Kidney glomerular epithelial cell (primary cell): ENCODE data around the gene SELENOO.
A peak's percentile ranks its signal among the peaks of the same experiment; 100 is the strongest.
"Not testable (repeated sequence)": the region's sequence is repeated elsewhere in the genome, so short reads cannot be mapped to it uniquely, and the experiment has no call there.

Source experiments
- DNase-seq: peaks from one replicate; lab custom pipeline; 2025; lab: John Stamatoyannopoulos, UW

The SELENOO gene, protein sequence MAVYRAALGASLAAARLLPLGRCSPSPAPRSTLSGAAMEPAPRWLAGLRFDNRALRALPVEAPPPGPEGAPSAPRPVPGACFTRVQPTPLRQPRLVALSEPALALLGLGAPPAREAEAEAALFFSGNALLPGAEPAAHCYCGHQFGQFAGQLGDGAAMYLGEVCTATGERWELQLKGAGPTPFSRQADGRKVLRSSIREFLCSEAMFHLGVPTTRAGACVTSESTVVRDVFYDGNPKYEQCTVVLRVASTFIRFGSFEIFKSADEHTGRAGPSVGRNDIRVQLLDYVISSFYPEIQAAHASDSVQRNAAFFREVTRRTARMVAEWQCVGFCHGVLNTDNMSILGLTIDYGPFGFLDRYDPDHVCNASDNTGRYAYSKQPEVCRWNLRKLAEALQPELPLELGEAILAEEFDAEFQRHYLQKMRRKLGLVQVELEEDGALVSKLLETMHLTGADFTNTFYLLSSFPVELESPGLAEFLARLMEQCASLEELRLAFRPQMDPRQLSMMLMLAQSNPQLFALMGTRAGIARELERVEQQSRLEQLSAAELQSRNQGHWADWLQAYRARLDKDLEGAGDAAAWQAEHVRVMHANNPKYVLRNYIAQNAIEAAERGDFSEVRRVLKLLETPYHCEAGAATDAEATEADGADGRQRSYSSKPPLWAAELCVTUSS

DNA sequence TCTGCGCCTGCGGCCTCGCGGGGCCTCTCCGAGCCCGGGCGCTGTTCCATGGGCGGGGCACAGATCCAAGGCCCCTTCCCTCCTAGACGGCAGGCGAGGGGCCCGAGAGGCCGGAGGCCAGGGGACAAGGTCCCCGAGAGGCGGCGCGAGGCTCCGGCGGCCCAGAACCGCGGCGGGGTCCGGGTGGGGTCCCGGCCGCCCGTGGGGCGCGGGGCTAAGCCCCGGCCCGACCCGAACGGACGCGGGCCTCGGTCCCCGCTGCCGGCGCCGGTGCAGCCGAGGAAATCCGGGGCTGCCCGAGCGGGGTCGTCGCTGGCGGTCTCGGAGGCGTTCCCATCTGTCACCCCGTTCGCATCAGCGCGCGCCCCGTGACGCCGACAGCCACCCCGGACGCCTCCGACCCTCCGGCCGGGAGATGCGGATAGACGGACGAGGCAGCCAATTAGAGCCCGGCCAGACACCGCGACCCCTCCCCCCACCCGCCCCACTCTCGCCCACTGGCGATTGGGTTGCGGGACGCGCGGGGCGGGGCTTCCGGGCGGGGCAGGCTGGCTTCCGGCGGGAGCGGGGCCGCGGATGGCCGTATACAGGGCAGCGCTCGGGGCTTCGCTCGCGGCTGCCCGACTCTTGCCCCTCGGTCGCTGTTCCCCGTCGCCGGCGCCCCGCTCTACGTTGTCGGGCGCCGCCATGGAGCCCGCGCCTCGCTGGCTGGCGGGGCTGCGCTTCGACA, at the start of gene SELENOO:
SELENOO (plus strand) TSS at position 551 of the 730 bp plus-strand sequence; CDS start at position 577, 26 bp downstream.
- peak; percentile 54 for DNase-seq

DNA sequence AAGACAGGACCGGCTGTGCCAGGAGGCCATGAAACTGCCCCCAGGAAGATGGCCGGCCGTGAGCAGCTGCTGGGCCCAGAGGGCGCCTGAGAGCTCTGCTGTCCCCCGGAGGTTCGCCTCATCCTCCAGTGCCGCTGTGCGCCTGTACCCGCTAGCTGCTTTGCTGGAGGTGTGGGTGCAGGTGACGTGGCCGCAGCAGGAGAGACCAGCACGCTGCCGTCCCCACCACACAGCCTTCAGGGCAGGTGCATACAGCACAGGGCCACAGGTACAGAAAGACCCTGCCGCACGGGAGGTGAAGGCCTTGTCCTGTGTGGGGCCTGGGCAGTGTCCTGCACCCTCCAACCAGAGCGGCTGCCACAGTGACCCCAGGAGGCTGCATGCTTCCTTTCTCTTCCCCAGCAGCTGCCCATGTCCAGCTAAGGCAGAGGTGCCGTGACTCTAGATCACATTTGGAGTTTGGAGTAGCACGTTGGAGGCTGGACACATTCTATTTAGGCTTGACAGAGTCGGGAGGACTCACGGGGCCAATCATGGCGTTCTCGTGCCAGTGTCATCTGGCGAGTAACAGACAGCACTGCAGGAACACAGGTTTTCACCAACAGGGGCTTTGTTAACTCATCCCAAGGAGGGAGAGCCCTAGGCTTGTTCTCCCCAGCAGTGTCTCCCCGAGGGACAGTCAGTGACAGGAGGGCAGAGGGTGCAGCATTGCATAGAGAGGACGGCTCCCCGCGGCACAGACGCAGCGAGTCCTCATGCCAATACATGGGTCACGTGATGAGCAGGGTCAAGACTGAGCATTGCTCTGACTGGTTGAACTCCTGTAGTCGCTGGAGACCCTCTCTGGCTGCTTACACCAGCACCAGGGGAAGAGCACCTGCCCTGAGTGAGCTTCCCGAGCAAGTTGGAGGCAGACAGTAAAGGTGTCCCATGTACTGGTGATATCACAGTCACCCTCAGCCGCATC, 49.0 kb upstream of the SELENOO start:
- no peak for DNase-seq

DNA sequence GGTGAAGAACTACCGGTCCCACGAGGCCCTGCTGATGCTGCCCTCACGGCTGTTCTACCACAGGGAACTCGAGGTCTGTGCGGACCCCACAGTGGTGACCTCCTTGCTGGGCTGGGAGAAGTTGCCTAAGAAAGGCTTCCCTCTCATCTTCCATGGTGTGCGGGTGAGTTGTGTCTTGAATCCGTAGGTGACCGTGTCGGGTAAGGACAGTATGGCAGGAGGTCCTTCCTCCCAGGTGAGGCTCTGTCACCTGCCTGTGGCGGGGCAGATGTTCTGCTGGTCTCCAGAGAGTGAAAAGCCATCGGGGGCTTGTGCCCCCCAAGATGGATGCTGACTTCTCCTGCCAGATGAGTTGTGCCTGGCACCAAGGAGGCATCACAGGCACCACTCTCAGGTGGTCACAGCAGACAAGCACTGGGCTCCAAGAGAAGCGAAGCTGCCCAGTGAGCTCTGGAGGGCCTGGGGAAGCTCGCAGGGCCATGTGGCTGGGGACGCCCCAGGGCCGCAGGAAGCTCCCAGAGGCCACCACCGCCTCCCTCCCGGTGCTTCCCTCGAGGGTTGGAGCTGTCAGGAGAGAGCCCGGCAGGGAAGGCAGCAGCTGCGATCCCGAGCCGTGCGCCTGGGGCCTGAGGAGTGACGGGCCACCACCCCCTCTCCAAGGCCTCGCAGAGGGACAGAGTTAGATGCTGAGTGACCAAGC, 47.6 kb upstream of the SELENOO start:
- DNase-seq = no peak

DNA sequence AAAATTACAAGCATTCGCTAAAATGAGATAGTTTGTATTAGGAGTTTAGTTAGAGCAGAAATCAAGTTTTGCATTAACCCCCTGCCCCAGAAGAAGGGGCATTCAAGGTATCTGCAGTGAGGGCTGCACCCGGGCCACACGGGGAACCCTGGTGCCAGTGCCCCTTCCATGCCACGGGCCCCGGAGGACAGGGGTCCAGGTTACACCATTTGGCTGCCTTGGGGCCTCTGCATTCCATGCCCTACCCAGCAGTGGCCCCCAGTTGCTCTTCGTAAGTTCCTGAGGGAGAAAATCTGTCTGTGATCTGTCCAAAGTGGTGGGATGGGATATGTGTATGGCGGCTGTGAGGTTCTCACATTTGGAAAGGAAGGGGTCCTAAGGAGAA, 47.1 kb upstream of the SELENOO start:
- DNase-seq = no peak

DNA sequence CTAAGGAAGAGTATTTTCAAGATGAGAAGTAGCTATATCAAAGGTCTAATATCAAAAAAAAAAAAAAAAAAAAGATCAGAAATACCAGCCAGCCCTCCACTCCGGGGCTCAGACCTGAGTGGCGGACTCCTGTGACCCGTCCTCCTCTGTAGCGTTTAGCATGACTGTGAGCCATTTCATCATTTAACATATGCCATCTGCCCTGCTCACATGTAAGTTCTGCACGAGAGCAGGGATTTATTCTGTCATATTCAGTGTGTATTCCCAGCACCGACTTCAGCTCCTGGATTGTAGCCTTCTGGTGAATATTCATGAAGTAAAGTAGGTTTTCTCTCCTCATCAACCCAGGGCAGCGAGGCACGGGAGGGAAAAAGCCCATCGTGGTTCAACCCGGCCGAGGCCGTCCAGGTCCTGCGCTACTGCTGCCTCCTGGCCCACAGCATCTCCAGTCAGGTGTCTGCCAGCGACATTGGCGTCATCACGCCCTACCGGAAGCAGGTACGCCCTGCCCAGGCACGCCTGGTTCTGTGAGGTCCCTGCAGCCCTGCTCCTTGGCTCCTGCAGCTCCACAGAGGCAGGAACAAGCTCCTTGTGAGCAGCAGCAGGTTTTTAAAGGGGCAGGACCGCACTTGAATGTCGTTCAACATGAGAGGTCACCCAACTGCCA, 43.0 kb upstream of the SELENOO start:
- no peak for DNase-seq

DNA sequence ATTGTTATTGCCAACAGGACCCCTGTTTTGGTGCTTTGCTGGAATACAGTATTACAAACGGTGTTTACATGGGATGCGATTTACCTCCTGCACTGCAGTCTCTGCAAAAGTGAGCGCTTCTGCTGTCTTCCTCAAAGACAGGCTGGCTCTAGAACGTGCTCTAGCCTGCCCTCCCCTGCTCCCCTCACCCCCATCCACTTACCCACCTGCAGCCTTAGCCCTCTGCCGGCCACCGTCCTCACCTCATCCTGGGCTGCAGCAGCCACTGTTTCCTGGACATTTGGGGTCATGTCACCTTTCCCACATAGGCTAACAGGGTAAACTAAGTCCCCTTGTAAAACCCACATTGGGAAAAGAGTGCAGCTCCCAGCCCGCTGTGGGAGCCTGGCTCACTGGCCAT, 39.9 kb upstream of the SELENOO start:
- no peak for DNase-seq

DNA sequence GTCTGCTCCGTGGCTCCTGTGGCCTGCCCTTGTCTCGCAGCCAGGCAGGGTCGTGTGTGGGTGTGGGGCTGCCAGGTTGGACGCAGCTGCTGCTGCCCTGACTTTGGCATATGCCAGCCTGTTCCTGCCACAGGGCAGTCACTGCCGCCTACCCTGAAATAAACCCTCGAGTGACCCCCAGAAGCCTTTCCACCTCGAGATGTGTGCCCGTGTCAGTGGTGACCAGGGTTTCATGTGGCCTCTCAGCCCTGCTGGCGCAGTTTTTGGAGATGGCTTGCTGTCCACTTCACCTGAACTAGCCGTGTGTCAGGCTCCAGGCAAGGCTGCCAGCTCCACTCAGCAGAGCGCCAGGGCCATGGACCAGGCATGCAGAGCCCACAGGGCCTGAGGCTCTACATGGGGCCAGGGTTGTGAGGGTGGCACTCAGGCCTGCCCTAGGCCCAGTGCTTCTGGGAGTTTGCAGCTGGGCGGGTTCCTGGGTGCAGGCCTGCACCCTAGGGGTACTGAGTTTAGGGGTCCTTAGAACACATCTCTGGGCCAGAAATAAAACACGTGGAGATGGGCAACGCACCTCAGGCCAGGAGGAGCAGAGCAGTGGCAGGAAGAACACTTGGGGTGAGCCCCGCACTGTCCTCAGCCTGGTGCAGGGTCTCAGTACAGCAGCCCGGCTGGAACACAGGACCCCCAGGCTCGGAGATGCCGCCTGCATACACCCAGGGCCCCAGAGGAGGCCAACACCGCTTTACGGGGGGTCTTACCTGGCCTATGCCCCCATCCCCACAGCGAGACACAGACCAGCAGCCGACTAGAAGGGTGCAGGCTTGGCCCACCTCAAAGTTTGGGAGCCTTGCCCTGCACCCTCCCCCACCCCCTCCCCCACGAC, 39.1 kb upstream of the SELENOO start:
- no peak for DNase-seq

DNA sequence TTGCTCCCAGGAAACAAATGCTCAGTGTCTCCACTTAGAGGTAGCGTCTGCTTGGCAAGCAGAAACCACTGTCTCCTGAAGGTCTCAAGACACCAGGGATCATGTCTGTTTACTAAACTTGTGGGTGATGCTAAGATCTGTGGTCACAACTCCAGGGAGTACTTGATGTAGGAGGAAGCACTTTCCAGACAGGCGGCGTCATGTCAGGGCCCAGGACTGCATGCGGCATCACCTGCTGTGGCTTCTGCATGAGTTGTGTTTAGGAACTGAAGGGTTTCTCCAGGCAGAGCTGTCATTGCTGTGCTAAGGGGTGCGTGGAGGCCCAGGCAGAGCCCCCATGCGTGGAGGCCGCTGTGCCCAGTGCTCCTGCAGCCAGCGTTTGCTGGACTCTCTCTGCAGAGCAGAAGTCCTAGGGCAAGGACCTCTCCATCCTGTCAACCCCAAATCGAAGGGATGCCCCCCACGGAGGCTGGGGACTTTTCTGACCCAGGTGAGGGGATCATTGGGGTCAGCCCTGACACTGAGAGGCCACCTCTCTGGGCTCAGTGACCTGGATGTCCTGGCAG, 38.3 kb upstream of the SELENOO start:
- no peak for DNase-seq

DNA sequence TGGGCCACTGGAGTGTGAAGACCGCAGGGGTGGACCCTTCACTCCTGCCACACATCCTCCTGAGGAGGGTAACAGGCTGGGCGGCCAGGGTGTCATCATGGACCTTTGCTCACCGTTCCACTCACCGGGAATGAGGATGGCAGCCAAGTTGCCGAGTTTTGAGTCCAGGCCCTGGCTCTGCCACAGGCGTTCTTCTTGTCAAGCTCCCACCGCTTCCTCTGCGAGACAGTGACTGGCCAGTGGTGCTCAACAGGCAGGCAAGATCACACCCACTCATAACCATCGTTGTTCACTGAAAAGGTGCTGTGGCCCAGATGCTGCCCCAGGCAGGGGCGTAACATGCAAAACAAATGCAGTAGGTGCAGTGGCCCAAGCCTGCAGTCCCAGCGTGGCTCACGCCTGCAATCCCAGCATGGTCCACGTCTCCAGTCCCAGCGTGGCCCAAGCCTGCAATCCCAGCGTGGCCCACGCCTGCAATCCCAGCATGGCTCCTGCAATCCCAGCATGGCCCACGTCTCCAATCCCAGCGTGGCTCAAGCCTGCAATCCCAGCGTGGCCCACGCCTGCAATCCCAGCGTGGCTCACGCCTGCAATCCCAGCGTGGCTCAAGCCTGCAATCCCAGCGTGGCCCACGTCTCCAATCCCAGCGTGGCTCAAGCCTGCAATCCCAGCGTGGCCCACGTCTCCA, 35.2 kb upstream of the SELENOO start:
- DNase-seq = no peak

DNA sequence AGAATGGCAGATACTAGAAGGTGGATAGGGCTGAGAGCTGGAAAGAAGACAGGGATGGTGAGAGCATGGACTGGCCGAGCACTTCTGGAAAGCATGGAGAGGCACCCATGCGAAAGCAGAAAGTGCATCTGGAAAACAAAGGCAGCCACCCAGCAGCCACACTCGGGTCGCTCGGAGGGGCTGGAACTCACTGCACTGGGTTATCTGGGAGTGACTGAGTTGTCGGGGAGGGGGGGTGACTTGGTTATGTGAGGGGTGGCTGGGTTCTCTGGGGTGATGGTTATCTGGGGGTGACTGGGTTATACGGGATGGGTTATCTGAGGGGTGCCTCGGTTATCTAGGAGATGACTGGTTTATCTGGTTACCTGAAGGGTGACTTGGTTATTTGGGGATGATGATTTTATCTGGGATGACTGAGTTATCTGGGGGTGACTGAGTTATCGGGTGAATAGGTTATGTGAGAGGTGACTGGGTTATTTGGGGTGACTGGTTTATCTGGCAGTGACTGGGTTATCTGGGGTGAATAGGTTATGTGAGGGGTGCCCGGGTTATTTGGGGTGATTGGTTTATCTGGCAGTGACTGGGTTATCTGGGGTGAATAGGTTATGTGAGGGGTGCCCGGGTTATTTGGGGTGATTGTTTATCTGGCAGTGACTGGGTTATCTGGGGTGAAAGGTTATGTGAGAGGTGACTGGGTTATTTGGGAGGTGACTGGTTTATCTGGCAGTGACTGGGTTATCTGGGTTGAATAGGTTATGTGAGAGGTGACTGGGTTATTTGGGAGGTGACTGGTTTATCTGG, 32.9 kb upstream of the SELENOO start:
- no peak for DNase-seq

DNA sequence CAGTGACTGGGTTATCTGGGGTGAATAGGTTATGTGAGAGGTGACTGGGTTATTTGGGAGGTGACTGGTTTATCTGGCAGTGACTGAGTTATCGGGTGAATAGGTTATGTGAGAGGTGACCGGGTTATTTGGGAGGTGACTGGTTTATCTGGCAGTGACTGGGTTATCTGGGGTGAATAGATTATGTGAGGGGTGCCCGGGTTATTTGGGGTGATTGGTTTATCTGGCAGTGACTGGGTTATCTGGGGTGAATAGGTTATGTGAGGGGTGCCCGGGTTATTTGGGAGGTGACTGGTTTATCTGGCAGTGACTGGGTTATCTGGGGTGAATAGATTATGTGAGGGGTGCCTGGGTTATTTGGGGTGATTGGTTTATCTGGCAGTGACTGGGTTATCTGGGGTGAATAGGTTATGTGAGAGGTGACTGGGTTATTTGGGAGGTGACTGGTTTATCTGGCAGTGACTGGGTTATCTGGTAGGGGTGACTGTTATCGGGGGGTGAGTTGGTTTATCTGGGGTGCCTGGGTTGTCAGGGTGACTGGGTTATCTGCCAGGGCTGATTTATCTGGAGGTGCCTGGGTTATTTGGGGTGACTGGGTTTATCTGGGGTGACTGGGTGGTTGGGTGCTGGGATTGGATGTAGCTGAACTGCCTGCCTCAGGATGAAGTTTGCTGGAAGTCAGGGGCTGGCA, 32.2 kb upstream of the SELENOO start:
- DNase-seq = not testable (repeated sequence)

DNA sequence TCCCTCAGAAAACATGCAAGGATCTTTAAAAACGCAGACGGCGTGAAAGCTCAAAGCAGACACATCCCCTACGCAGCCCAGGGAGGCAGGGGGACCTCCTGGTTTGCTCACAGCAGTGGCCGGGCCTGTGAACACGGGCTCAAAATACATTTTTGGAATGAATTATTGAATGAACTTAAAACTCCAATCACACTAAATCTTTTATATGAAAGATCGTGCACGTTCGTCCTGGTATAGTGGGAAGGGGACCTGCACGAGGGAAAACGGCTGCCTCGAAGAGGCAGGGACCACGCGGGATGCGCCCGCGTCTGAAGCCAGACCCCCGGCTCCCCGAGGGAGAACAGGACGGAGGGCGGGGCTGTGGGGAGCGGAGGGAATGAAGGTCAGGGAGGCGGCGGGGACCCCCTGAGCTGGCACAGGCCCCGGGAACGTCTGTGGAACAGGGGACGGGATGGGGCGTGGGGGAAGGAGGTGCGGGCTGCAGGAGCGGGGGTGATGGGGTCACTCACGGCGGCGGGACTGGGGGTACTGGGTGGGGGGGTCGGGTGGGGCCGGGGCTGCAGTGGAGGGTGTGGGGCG, 31.5 kb upstream of the SELENOO start:
- DNase-seq = no peak

DNA sequence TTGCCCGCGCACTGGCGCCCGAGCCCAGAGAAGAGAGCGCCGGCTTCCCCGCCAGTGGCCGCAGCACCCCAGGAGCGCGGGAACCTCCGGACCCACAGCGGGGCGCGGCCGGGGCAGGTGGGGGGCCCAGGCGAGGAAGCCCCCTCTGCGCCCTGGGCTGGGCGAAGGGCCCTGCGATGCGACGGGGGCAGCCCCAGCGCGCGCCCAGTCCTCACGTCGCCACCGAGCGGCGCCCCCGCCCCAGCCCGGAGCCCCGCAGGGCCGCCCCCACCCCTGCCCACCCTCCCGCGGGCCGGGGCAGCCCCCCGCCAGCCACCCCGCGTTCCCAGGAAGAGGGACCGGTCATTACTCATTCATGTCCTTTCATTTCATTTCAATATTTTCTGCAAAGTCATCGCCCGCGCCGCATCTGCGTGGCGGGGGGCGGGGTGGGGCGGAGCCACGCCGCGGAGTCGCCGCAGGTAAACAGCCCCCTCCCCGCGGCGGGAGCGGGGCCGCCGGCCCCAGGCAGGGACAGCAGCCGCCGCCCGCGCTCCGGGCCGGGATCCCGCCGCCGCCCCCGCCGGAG, 31.0 kb upstream of the SELENOO start:
- no peak for DNase-seq

DNA sequence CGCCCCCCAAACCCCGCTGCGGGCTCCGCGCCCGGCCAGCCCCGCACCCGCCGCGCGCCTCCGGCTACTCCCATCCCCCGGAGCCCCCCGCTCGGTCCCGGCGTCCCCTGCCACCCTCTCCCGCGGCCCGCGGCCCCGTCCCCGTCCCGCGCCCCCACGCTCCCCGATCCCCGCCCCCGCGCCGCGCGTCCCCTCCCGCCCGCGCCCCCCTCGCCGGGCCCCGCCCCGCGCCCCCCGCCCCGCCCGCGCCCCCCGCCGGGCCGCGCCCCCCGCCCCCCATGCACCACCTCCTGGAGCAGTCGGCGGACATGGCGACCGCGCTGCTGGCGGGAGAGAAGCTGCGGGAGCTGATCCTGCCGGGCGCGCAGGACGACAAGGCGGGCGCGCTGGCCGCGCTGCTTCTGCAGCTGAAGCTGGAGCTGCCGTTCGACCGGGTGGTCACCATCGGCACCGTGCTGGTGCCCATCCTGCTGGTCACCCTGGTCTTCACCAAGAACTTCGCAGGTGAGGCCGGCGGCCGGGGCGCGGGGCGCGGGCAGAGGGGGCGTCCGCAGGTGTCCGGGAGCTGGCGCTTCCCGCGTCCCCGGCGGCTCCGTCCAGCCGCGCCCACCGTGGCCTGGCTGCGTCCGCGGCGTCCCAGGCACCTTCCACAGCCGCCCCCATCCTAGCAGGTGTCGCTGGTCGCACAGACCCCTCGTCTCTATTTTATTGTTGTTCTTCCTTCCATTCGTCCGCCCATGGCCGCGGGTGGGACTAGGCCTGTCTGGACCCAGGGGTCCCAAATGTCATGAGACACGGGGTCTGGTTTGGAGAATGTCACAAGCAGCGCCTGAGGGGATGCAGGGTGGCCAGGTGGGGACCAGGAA, 30.1 kb upstream of the SELENOO start, which contains the start of gene PANX2:
PANX2 (plus strand) TSS at position 279 of the 866 bp plus-strand sequence; CDS start at position 279, 0 bp downstream.
- no peak for DNase-seq

DNA sequence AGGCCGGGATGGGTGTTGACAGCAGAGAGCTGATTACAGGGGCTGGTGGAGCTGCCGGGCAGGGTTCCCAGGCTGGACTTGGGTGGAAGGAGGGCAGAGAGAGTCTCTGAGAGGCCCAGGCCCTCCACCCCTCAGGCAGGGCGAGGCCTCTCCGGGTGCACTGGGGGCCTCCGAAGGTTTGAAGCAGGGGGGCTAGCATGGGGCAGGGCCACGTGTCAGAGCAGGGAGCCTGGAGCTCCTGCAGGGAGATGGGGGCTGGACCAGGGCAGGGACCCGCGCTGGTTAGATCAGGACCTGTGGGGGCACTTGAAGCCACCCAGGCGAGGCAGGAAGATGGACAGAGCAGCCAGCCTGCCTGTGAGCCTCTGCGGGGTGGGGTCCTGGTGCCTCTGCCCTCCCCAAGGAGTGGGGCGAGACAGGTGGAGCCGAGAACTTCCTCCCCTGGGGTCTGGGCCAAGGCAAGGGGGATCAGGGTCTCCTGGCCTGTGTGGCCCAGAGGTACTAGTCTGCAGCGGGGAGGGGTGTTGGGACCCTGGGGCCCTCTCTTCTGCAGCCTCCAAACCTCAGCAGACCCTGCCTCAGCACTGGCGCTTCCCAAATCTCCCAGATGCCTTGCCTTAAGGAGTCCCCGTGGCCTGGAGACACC, 29.4 kb upstream of the SELENOO start:
- DNase-seq = no peak
